GM18870 (cell line): ENCODE results near the gene ALDH7A1.
A peak's percentile ranks its signal among the peaks of the same experiment; 100 is the strongest.
"Not testable (repeated sequence)": the region's sequence is repeated elsewhere in the genome, so short reads cannot be mapped to it uniquely, and the experiment has no call there.

ENCODE experiments used
- ATAC-seq: cut with Tn5 transposase; IDR thresholded peaks from one replicate; pipeline ENCODE4 v1.9.1; 2021; ENCODE audit warnings: moderate library complexity; ENCODE audit not compliant: unreplicated experiment

The ALDH7A1 gene

GRCh38 chr5:126597156-126597555, 2.1 kb upstream of the ALDH7A1 start:
- ATAC-seq: no peak

GRCh38 chr5:126595486-126596083, 566 bp upstream of the ALDH7A1 start:
- peak; percentile 12 for ATAC-seq

- no peak for ATAC-seq
These were observed 3.5 kb downstream of the ALDH7A1 start for GRCh38 chr5:126591549-126591948.

GRCh38 chr5:126589536-126590297, 5.3 kb downstream of the ALDH7A1 start:
- no peak for ATAC-seq

GRCh38 chr5:126587551-126588390, 7.2 kb downstream of the ALDH7A1 start:
- ATAC-seq: no peak

- no peak for ATAC-seq
These were observed 11.3 kb downstream of the ALDH7A1 start for GRCh38 chr5:126583761-126584160.

- no peak for ATAC-seq
These were observed 15.3 kb downstream of the ALDH7A1 start for GRCh38 chr5:126579716-126580115.

GRCh38 chr5:126577415-126577814, 17.6 kb downstream of the ALDH7A1 start:
- ATAC-seq: no peak

- no peak for ATAC-seq
These were observed 18.0 kb downstream of the ALDH7A1 start for GRCh38 chr5:126576974-126577373.

GRCh38 chr5:126575644-126576043, 19.4 kb downstream of the ALDH7A1 start:
- ATAC-seq: no peak

GRCh38 chr5:126568206-126568755, 26.7 kb downstream of the ALDH7A1 start:
- no peak for ATAC-seq

GRCh38 chr5:126562823-126563222, 32.2 kb downstream of the ALDH7A1 start:
- peak; percentile 98 for ATAC-seq

- ATAC-seq: no peak
These were observed 33.1 kb downstream of the ALDH7A1 start for GRCh38 chr5:126561908-126562307.

GRCh38 chr5:126555101-126555500, 39.9 kb downstream of the ALDH7A1 start:
- not testable (repeated sequence) for ATAC-seq

GRCh38 chr5:126552614-126553013, 42.4 kb downstream of the ALDH7A1 start:
- ATAC-seq: no peak

- ATAC-seq: peak; percentile 68
These were observed 50.8 kb downstream of the ALDH7A1 start for GRCh38 chr5:126544087-126544740.

- no peak for ATAC-seq
These were observed 51.4 kb downstream of the ALDH7A1 start for GRCh38 chr5:126543660-126544059.

- no peak for ATAC-seq
These were observed 52.0 kb downstream of the ALDH7A1 start for GRCh38 chr5:126543009-126543408.

- no peak for ATAC-seq
These were observed 52.6 kb downstream of the ALDH7A1 start for GRCh38 chr5:126542441-126542840.

- no peak for ATAC-seq
These were observed 54.4 kb downstream of the ALDH7A1 start for GRCh38 chr5:126540631-126541030.

GRCh38 chr5:126538579-126538978, 56.4 kb downstream of the ALDH7A1 start:
- ATAC-seq: no peak
